Panc1 (cell line): ENCODE measurements around the gene WIPF2. TPM values are rescaled to one million over a fixed set of nuclear protein-coding genes. Genes with fewer than 3 reads are reported as not detected.

Source experiments
- ATAC-seq: fragments of 200-7000 bp; cut with Tn5 transposase; 2 replicates; pipeline ENCODE4 v1.9.1; 2020; ENCODE audit warnings: mild to moderate bottlenecking, moderate library complexity
- BruUV-seq: library from RNA; stranded (reverse); fragments of 400-500 nt; replicated peaks from 2 replicates; lab custom pipeline; 2021; lab: Mats Ljungman, UMichigan
- CTCF ChIA-PET: fragments of 300-600 bp; sonication (Branson Sonifier 250); formaldehyde crosslinking; loops from one replicate; lab custom pipeline; 2022; ENCODE audit warnings: antibody characterized with exemption; lab: Charles Lee
- POLR2A ChIA-PET: fragments of 300-600 bp; sonication (Branson Sonifier 250); formaldehyde crosslinking; loops from one replicate; lab custom pipeline; 2022; ENCODE audit warnings: antibody characterized with exemption; lab: Charles Lee
- DNase-seq: peaks from one replicate; pipeline ENCODE4 v3.0.0-alpha.2; 2010; ENCODE audit warnings: low read depth, low spot score
- H3K27ac ChIP-seq: 2 replicates; pipeline ENCODE4 v1.5.1; 2011; ENCODE audit warnings: mild to moderate bottlenecking, low read length, inconsistent platforms
- H3K27me3 ChIP-seq: fragments of 200-500 bp; sonication (Bioruptor generic); 2 replicates; pipeline ENCODE4 v1.6.0; 2014; ENCODE audit warnings: low read length, inconsistent platforms; ENCODE audit not compliant: control insufficient read depth, insufficient read depth
- H3K36me3 ChIP-seq: fragments of 200-500 bp; sonication (Bioruptor generic); 2 replicates; pipeline ENCODE4 v1.5.1; 2014; ENCODE audit warnings: inconsistent platforms, mild to moderate bottlenecking, low read length, moderate library complexity; ENCODE audit not compliant: control insufficient read depth, insufficient read depth
- H3K4me1 ChIP-seq: 2 replicates; pipeline ENCODE4 v1.5.1; 2011; ENCODE audit warnings: inconsistent platforms, mild to moderate bottlenecking, low read length, moderate library complexity; ENCODE audit not compliant: control insufficient read depth, insufficient read depth
- H3K4me3 ChIP-seq, 2 experiments: 2 replicates each; pipeline ENCODE4 v1.5.1; 2011 to 2012; ENCODE audit warnings: low read depth in 2 of 2, low read length in 2 of 2, mild to moderate bottlenecking in 2 of 2, inconsistent platforms in 1 of 2, moderate library complexity in 1 of 2
- H3K9me3 ChIP-seq: fragments of 200-500 bp; sonication (Bioruptor generic); 2 replicates; pipeline ENCODE4 v1.5.1; 2014; ENCODE audit warnings: low read depth, mild to moderate bottlenecking, inconsistent platforms, low read length, moderate library complexity; ENCODE audit not compliant: control insufficient read depth, insufficient read depth
- CTCF ChIP-seq: fragments of 450-650 bp; IDR thresholded peaks from 2 replicates; pipeline ENCODE4 v1.5.1; 2017; ENCODE audit warnings: mild to moderate bottlenecking
- POLR2AphosphoS5 ChIP-seq: IDR thresholded peaks from 2 replicates; pipeline ENCODE4 v1.6.1; 2012; ENCODE audit warnings: mild to moderate bottlenecking, low read depth, low read length, moderate library complexity
- TCF7L2 ChIP-seq: IDR thresholded peaks from 2 replicates; pipeline ENCODE4 v1.6.1; 2011; ENCODE audit warnings: mild to moderate bottlenecking, low read depth, low read length, inconsistent platforms
- in situ Hi-C: cut with HindIII; loops from 2 replicates; pipeline ENCODE4 v1.10.0; 2016; ENCODE audit warnings: low sequenced_read_pairs, low pct_unique_long_range_greater_than_20kb
- intact Hi-C: fragments of 100-400 bp; cut with micrococcal nuclease; formaldehyde crosslinking; loops from one replicate; pipeline ENCODE4 v1.10.0; 2022; ENCODE audit not compliant: unreplicated experiment
- microRNA-seq: library from miRNA; unstranded; fragments of <30 nt; microRNA quantifications from one replicate; pipeline ENCODE4 v1.1.0, GENCODE V29; 2020; ENCODE audit not compliant: unreplicated experiment
- total RNA-seq: library from RNA; stranded (reverse); gene quantifications from one replicate; pipeline ENCODE4 v1.2.1, GENCODE V29; 2021; ENCODE audit not compliant: unreplicated experiment

Gene WIPF2
- total RNA-seq, 1 experiment from 2014 or later, result 45.9 TPM

GRCh38 chr17:40331743-40332641, 112.9 kb downstream of the WIPF2 start:
- CTCF ChIA-PET, result interaction anchor here (0.6 kb wide), 1 partner anchor 24 kb away, joined by 4 read pairs; no protein-coding TSS in a partner anchor
- Histone ChIP-seq H3K4me3 (0 out of 4 replicates have a peak overlapping the region, but pooled peaks of 1 of the 2 experiments have one; percentile 17), H3K4me1 (peaks cover 72% of the 10 kb centered on the region), H3K27ac (peak overlapping the region; percentile 90), H3K27me3 (no peaks in the 10 kb centered on the region), H3K9me3 (no peaks in the 10 kb centered on the region), H3K36me3 (no peaks in the 10 kb centered on the region)
- POLR2A ChIA-PET, result interaction anchor here (0.7 kb wide), 1 partner anchor 9 kb away, joined by 4 read pairs; no protein-coding TSS in a partner anchor
- in situ Hi-C loops (no loop called here), intact Hi-C loops (no loop called here)
- DNase-seq (no peak), ATAC-seq (peak; percentile 86)
- TF ChIP-seq TCF7L2, result peak; percentile 46; the same call in 1 of the 2 replicates
- peak; percentile 82 for TF ChIP-seq POLR2AphosphoS5
- TF ChIP-seq CTCF, result no peak
- BruUV-seq, result no TSS peak

Small RNA genes lying within 50 kb of the gene (microRNA-seq; reads per million reads assigned to microRNA genes)
- gene MIR6867, result not detected

Other genes with a start within 250 kb of the WIPF2 start
- 175 TPM for gene PSMD3, start 238.5 kb upstream of the WIPF2 start, total RNA-seq
- gene CSF3, start 203.9 kb upstream of the WIPF2 start, total RNA-seq, result not detected
- gene MED24, start 164.9 kb upstream of the WIPF2 start, total RNA-seq, result 93.9 TPM
- gene THRA, start 156.3 kb upstream of the WIPF2 start, total RNA-seq, result 11.7 TPM
- gene NR1D1, start 118.7 kb upstream of the WIPF2 start, total RNA-seq, result 8.8 TPM
- 96.3 TPM for gene MSL1, start 97.3 kb upstream of the WIPF2 start, total RNA-seq
- gene CASC3, start 78.8 kb upstream of the WIPF2 start, total RNA-seq, result 97.4 TPM
- 6.5 TPM for gene RAPGEFL1, start 41.8 kb upstream of the WIPF2 start, total RNA-seq
- 66.3 TPM for gene CDC6, start 68.6 kb downstream of the WIPF2 start, total RNA-seq
- 55.6 TPM for gene RARA, start 89.9 kb downstream of the WIPF2 start, total RNA-seq
- 0.33 TPM for gene GJD3, start 145.4 kb downstream of the WIPF2 start, total RNA-seq
- gene TOP2A, start 198.6 kb downstream of the WIPF2 start, total RNA-seq, result 230 TPM
- gene IGFBP4, start 224.1 kb downstream of the WIPF2 start, total RNA-seq, result 27.1 TPM